ENCODE data around the gene RAPGEF3.

Gene RAPGEF3

GRCh38 chr12:47774663-47775062 is 16.0 kb upstream of the RAPGEF3 start:
- H3K36me3 ChIP-seq (ENCODE audit: insufficient read depth, insufficient read length, low read length), result no peaks in the 10 kb centered on the region
- no peak for DNase-seq (ENCODE audit: low read depth, low spot score)
- H3K9ac ChIP-seq (ENCODE audit: insufficient read length, low read depth), result no peak overlapping the region
- TF ChIP-seq YY1 (IDR thresholded peaks at IDR 0.05; ENCODE audit: insufficient read depth, insufficient read length), result no peak
- no peak for TF ChIP-seq ZNF274 (IDR thresholded peaks at IDR 0.05; ENCODE audit: low read depth, low read length)
- TF ChIP-seq SUZ12 (IDR thresholded peaks at IDR 0.05; ENCODE audit: extremely low read depth, insufficient read depth, insufficient read length), result no peak
- H3K9me3 ChIP-seq (ENCODE audit: insufficient read depth, low read length), result no peaks in the 10 kb centered on the region
- no peak overlapping the region for H3K4me3 ChIP-seq (ENCODE audit: insufficient read length, low read depth)
- peaks cover 23% of the 10 kb centered on the region for H3K4me1 ChIP-seq (ENCODE audit: insufficient read depth, insufficient read length)
- peaks cover 34% of the 10 kb centered on the region for H3K27me3 ChIP-seq (ENCODE audit: insufficient read depth, insufficient read length)

GRCh38 chr12:47773858-47774580 is 15.3 kb upstream of the RAPGEF3 start:
- TF ChIP-seq SUZ12 (IDR thresholded peaks at IDR 0.05; ENCODE audit: extremely low read depth, insufficient read depth, insufficient read length), result no peak
- TF ChIP-seq ZNF274 (IDR thresholded peaks at IDR 0.05; ENCODE audit: low read depth, low read length), result no peak
- TF ChIP-seq YY1 (IDR thresholded peaks at IDR 0.05; ENCODE audit: insufficient read depth, insufficient read length), result no peak
- H3K27me3 ChIP-seq (ENCODE audit: insufficient read depth, insufficient read length), result peaks cover 34% of the 10 kb centered on the region
- peaks cover 21% of the 10 kb centered on the region for H3K4me1 ChIP-seq (ENCODE audit: insufficient read depth, insufficient read length)
- peak overlapping the region; percentile 53 for H3K4me3 ChIP-seq (ENCODE audit: insufficient read length, low read depth)
- peak overlapping the region; percentile 69 for H3K9ac ChIP-seq (ENCODE audit: insufficient read length, low read depth)
- no peaks in the 10 kb centered on the region for H3K36me3 ChIP-seq (ENCODE audit: insufficient read depth, insufficient read length, low read length)
- no peak for DNase-seq (ENCODE audit: low read depth, low spot score)
- H3K9me3 ChIP-seq (ENCODE audit: insufficient read depth, low read length), result no peaks in the 10 kb centered on the region

DNA sequence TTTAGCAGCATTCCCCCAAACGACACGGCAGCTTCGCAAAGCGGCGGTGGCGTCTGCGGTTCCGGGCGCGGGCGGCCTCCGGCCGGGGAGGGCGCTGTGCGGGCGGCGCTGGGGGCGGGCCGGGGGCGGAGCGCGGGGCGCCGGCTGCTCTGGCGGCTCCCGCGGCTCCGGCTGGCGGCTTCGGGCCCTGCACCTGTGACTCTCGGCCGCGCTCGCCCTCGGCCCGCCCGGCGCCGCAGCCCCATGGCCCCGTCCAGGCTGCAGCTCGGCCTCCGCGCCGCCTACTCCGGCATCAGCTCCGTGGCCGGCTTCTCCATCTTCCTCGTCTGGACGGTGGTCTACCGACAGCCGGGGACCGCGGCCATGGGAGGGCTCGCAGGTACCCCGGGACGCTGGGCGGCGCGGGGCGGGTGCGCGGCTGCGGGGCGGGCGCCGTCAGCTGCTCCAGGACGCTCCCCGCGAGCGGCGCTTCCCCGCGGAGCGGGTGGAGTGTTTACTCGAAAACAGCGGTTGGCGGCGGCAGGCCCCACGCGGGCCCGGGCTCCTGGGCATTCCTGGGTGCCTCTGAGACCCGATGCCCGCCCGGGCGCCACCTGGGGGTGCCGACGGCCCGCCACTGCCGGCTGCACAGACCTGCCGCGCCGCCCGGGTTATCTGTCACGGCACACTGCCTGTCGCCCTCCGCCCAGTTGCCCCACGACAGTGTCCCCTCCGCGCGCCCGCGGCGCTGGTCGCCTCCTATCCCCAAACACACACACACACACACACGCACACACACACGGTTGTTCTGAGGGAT is 14.6 kb upstream of the RAPGEF3 start, which contains the start of gene SLC48A1:
SLC48A1 (plus strand) TSS at position 177 of the 796 bp plus-strand sequence; CDS start at position 244, 67 bp downstream.
- H3K4me3 ChIP-seq (ENCODE audit: insufficient read length, low read depth), result peak within 1 kb of the TSS; percentile 53
- H3K9me3 ChIP-seq (ENCODE audit: insufficient read depth, low read length), result no peaks in the 10 kb centered on the region
- H3K27me3 ChIP-seq (ENCODE audit: insufficient read depth, insufficient read length), result peaks cover 34% of the 10 kb centered on the region
- DNase-seq (ENCODE audit: low read depth, low spot score), result peak; percentile 57
- H3K36me3 ChIP-seq (ENCODE audit: insufficient read depth, insufficient read length, low read length), result no peaks in the 10 kb centered on the region
- peaks cover 21% of the 10 kb centered on the region for H3K4me1 ChIP-seq (ENCODE audit: insufficient read depth, insufficient read length)
- H3K9ac ChIP-seq (ENCODE audit: insufficient read length, low read depth), result peak within 1 kb of the TSS; percentile 69
- TF ChIP-seq YY1 (IDR thresholded peaks at IDR 0.05; ENCODE audit: insufficient read depth, insufficient read length) (no peak), ZNF274 (IDR thresholded peaks at IDR 0.05; ENCODE audit: low read depth, low read length) (no peak), SUZ12 (IDR thresholded peaks at IDR 0.05; ENCODE audit: extremely low read depth, insufficient read depth, insufficient read length) (no peak)

DNA sequence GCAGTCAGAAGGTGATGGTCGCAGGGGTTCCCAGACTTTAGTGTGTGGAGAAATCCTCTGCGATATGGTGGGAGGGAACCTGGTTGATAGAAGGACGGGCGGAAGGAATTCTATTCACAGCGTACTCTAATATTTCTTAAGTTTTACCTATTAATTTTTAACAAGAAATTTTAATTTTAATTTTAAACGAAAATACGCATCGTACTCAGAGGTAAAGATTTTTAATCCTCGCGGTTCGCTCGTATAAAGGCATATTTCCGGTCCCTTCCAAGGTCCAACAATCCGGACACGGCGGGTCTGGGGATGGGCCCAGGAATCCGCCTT is 14.0 kb upstream of the RAPGEF3 start:
- Histone ChIP-seq H3K27me3 (ENCODE audit: insufficient read depth, insufficient read length) (peaks cover 34% of the 10 kb centered on the region), H3K4me1 (ENCODE audit: insufficient read depth, insufficient read length) (peaks cover 20% of the 10 kb centered on the region), H3K9me3 (ENCODE audit: insufficient read depth, low read length) (no peaks in the 10 kb centered on the region), H3K36me3 (ENCODE audit: insufficient read depth, insufficient read length, low read length) (no peaks in the 10 kb centered on the region), H3K4me3 (ENCODE audit: insufficient read length, low read depth) (no peak overlapping the region), H3K9ac (ENCODE audit: insufficient read length, low read depth) (peak overlapping the region; percentile 47)
- no peak for DNase-seq (ENCODE audit: low read depth, low spot score)
- no peak for TF ChIP-seq YY1 (IDR thresholded peaks at IDR 0.05; ENCODE audit: insufficient read depth, insufficient read length)
- no peak for TF ChIP-seq SUZ12 (IDR thresholded peaks at IDR 0.05; ENCODE audit: extremely low read depth, insufficient read depth, insufficient read length)
- TF ChIP-seq ZNF274 (IDR thresholded peaks at IDR 0.05; ENCODE audit: low read depth, low read length), result no peak

GRCh38 chr12:47772094-47772660 is 13.5 kb upstream of the RAPGEF3 start:
- Histone ChIP-seq H3K4me3 (ENCODE audit: insufficient read length, low read depth) (no peak overlapping the region), H3K36me3 (ENCODE audit: insufficient read depth, insufficient read length, low read length) (no peaks in the 10 kb centered on the region), H3K4me1 (ENCODE audit: insufficient read depth, insufficient read length) (peaks cover 20% of the 10 kb centered on the region), H3K9ac (ENCODE audit: insufficient read length, low read depth) (no peak overlapping the region), H3K9me3 (ENCODE audit: insufficient read depth, low read length) (no peaks in the 10 kb centered on the region), H3K27me3 (ENCODE audit: insufficient read depth, insufficient read length) (peaks cover 34% of the 10 kb centered on the region)
- TF ChIP-seq SUZ12 (IDR thresholded peaks at IDR 0.05; ENCODE audit: extremely low read depth, insufficient read depth, insufficient read length) (no peak), YY1 (IDR thresholded peaks at IDR 0.05; ENCODE audit: insufficient read depth, insufficient read length) (no peak), ZNF274 (IDR thresholded peaks at IDR 0.05; ENCODE audit: low read depth, low read length) (no peak)
- no peak for DNase-seq (ENCODE audit: low read depth, low spot score)

- Histone ChIP-seq H3K27me3 (ENCODE audit: insufficient read depth, insufficient read length) (peaks cover 34% of the 10 kb centered on the region), H3K4me3 (ENCODE audit: insufficient read length, low read depth) (no peak overlapping the region), H3K9me3 (ENCODE audit: insufficient read depth, low read length) (no peaks in the 10 kb centered on the region), H3K4me1 (ENCODE audit: insufficient read depth, insufficient read length) (peaks cover 17% of the 10 kb centered on the region), H3K9ac (ENCODE audit: insufficient read length, low read depth) (no peak overlapping the region), H3K36me3 (ENCODE audit: insufficient read depth, insufficient read length, low read length) (no peaks in the 10 kb centered on the region)
- TF ChIP-seq SUZ12 (IDR thresholded peaks at IDR 0.05; ENCODE audit: extremely low read depth, insufficient read depth, insufficient read length) (no peak), ZNF274 (IDR thresholded peaks at IDR 0.05; ENCODE audit: low read depth, low read length) (no peak), YY1 (IDR thresholded peaks at IDR 0.05; ENCODE audit: insufficient read depth, insufficient read length) (no peak)
- DNase-seq (ENCODE audit: low read depth, low spot score), result no peak
Observed at GRCh38 chr12:47771304-47771703, 12.6 kb upstream of the RAPGEF3 start.
